Spinal cord (tissue), 10 donors: ENCODE results near the gene SUB1. TPM values are rescaled to one million over a fixed set of nuclear protein-coding genes. Genes with fewer than 3 reads are reported as not detected.
A peak's percentile ranks its signal among the peaks of the same experiment; 100 is the strongest.
"Not testable (repeated sequence)": the region's sequence is repeated elsewhere in the genome, so short reads cannot be mapped to it uniquely, and the experiment has no call there.

Experiments used
- DNase-seq, 6 donors: peaks; one replicate each; pipeline versions ENCODE4 v3.0.0 to v3.0.0-alpha.2; 2013 to 2015; ENCODE audit warnings: low spot score in 6 of 6, low read depth in 4 of 6
- H3K27ac ChIP-seq: one replicate; pipeline ENCODE4 v1.5.1; 2013; ENCODE audit warnings: low read depth, low read length, control low read depth
- H3K27me3 ChIP-seq: one replicate; pipeline ENCODE4 v1.6.1; 2013; ENCODE audit warnings: low read length; ENCODE audit not compliant: control insufficient read depth, insufficient read depth
- H3K36me3 ChIP-seq: one replicate; pipeline ENCODE4 v1.6.1; 2013; ENCODE audit warnings: low read length; ENCODE audit not compliant: control insufficient read depth, insufficient read depth
- H3K4me1 ChIP-seq: one replicate; pipeline ENCODE4 v1.6.1; 2013; ENCODE audit warnings: low read length; ENCODE audit not compliant: control insufficient read depth, insufficient read depth
- H3K4me3 ChIP-seq: one replicate; pipeline ENCODE4 v1.5.1; 2013; ENCODE audit warnings: low read depth, low read length, control low read depth
- H3K9me3 ChIP-seq: one replicate; pipeline ENCODE4 v1.6.1; 2013; ENCODE audit warnings: low read length; ENCODE audit not compliant: control insufficient read depth, insufficient read depth
- WGBS: methylation state at CpG from one replicate; pipeline ENCODE4 v1.1.5; 2013; ENCODE audit warnings: missing lambda C conversion rate; ENCODE audit not compliant: insufficient coverage; 5-methylcytosine and 5-hydroxymethylcytosine counted together
- polyA plus RNA-seq, 2 donors: library from polyadenylated mRNA; unstranded; fragments of 120-200 nt; gene quantifications; one replicate each; pipeline ENCODE4 v1.2.1, GENCODE V29; 2013; ENCODE audit not compliant: insufficient read length in 2 of 2
- total RNA-seq, 2 donors: library from RNA; depleted of rRNA in 1 of 2; stranded (reverse); fragments of 120-200 nt in 1 of 2; fragments of >200 nt in 1 of 2; gene quantifications; one replicate each; pipeline versions ENCODE4 v1.2.3 to v1.2.4, GENCODE V29; 2013 to 2014
- donor health status: healthy.

The SUB1 gene
- total and polyA plus RNA-seq, 4 donors: 257 to 410 (median 339) TPM

DNA sequence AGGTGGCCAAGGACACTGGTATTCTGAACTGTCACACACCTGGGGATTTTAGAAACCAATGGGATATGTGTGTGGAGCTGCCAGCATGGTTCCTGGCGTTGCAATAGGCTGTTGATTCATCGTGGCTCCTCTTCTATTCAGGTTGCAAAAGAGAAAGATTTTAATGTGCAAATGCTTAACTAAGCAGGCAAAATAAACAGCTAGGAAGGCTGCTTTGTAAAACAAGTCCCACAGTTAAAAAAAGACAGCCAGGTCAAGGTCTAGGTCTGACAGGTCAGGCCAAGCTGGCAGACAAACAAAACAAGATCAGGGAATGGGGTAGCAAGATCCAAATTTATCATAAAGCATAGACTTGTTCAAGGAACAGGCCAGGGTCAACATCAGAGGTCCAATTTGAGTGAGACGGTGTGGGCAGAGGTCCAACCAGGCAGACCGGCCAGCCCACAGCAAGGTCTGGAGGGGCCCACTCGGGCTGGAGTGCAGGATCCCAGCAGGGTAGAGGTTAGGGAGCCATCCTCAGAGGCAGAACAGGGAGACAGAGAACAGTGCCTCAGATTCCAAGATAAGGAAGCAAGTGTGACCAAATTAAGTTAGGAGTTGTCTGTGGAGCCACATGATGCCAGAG, 45.6 kb downstream of the SUB1 start:
- WGBS: 71% methylated on average over 5 of the region's 5 CpGs
- no peaks in the 10 kb centered on the region for H3K36me3 ChIP-seq
- H3K9me3 ChIP-seq: no peaks in the 10 kb centered on the region
- no peak overlapping the region for H3K27ac ChIP-seq
- H3K4me3 ChIP-seq: no peak overlapping the region
- DNase-seq: no peak
- no peaks in the 10 kb centered on the region for H3K27me3 ChIP-seq
- H3K4me1 ChIP-seq: no peaks in the 10 kb centered on the region

DNA sequence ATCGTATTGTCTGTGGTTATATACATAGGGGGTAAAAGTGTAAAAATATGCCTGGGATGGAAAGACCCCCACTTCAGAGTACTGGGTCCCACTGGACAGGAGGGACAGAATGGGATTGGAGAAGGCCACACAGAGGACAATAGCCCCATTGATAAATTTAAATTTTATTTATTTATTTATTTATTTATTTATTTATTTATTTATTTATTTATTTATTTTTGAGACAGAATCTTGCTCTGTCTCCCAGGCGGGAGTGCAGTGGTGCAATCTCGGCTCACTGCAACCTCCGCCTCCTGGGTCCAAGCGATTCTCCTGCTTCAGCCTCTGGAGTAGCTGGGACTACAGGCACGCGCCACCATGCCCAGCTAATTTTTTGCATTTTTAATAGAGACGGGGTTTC, 47.7 kb downstream of the SUB1 start:
- not testable (repeated sequence) for H3K9me3 ChIP-seq, H3K27ac ChIP-seq, H3K36me3 ChIP-seq, H3K4me3 ChIP-seq, DNase-seq, H3K27me3 ChIP-seq, H3K4me1 ChIP-seq
- 99% methylated on average over 7 of the region's 8 CpGs for WGBS

DNA sequence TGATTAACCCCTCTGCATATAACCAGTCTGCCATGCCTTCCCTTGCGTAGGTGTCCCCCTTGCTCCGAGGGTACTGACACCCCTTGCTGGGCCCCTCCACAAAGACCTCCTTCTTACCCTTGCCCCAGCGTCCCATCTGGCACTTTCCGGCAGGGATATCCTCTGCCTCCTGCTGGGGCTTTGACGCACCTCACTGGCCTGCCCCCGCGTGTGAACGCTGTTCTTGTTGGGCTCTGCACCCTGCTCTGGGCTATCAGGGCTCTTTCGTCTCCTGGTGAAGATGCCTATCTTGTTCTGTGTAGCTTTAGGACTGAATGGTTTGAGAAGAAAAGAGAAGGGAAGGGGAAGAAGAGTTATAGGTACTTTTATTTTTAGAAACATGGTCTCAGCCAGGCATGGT, 53.0 kb downstream of the SUB1 start:
- Histone ChIP-seq H3K36me3 (no peaks in the 10 kb centered on the region), H3K4me3 (no peak overlapping the region), H3K9me3 (no peaks in the 10 kb centered on the region), H3K27me3 (no peaks in the 10 kb centered on the region), H3K27ac (no peak overlapping the region), H3K4me1 (no peaks in the 10 kb centered on the region)
- WGBS: 76% methylated on average over 9 of the region's 9 CpGs
- no peak for DNase-seq

DNA sequence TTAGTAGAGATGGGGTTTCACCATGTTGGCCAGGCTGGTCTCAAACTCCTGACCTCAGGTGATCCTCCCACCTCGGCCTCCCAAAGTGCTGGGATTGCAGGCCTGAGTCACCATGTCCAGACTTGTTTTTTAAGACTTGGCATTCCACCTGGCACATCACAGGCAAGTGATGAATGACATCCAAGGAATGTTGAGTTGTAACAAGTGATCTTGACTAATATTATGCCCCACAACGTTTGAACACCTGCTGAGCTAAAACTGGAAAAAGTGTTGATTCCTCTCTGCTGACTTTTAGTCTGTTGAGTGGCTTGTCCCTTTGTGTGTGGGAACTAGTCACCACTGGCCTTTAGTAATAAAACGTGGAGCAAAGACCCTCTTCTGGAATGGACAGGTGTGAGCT, 54.6 kb downstream of the SUB1 start:
- DNase-seq: no peak
- 100% methylated on average over 2 of the region's 3 CpGs for WGBS

DNA sequence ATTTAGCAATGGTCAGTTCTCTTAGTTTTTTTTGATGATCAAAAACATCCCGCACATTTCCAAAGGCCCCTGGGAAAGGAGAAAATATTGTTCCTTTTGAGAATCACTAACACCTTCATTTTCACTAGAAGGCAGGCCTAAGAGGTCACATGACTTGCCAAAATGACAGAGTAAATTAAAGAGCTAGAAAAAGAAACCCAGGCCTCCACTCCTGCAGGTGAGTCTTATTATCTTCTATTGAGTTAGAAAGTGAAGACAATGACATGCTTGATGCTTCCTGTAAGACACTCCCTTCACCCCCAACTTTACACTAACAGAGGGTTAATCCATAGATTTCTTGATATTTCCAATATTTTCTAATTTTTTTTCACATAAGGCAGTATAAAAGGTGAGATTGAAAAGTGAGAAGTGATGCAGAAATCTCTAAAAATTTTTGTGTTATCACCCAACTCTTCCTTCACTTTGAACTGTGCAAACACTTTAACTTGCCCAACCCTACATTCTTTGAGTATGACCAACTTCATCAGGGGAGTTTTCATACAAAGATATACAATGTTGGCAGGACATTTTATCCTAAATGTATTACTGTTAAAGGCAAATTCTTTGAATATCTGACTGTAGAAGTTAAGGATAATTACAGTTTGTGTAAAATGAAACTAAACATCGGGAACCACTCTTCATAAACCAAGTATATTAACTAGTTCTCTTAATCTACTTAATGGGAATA, 57.1 kb downstream of the SUB1 start:
- no peak overlapping the region for H3K27ac ChIP-seq
- no peaks in the 10 kb centered on the region for H3K27me3 ChIP-seq
- no peaks in the 10 kb centered on the region for H3K9me3 ChIP-seq
- WGBS: no CpG with 5 or more reads among the region's 2 CpGs
- no peaks in the 10 kb centered on the region for H3K4me1 ChIP-seq
- H3K4me3 ChIP-seq: no peak overlapping the region
- no peaks in the 10 kb centered on the region for H3K36me3 ChIP-seq
- DNase-seq: no peak

More for the DNA sequence above, 54.6 kb downstream of the SUB1 start:
- Histone ChIP-seq H3K27ac (no peak overlapping the region), H3K4me3 (no peak overlapping the region), H3K4me1 (no peaks in the 10 kb centered on the region), H3K9me3 (no peaks in the 10 kb centered on the region), H3K27me3 (no peaks in the 10 kb centered on the region), H3K36me3 (no peaks in the 10 kb centered on the region)

DNA sequence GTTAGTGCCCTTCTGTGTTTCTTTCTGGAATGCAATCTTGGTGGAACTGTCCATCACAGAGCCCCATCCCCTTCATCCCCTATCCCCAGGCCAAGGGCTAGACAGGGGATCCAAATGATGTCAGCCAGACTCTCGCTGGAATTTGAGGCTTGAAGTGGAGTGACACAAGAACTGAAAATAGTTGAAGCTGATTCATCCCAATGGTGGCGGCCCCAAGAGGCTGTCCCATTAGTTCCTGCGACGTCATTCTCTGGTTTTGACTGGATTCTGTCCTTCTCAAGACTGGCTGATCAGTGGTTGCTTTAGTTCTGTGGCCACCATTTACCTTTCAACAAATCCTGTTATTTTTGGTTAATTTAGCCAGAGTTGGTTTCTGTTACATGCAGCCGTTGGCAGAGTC, 59.9 kb downstream of the SUB1 start:
- WGBS: 93% methylated on average over 3 of the region's 5 CpGs

DNA sequence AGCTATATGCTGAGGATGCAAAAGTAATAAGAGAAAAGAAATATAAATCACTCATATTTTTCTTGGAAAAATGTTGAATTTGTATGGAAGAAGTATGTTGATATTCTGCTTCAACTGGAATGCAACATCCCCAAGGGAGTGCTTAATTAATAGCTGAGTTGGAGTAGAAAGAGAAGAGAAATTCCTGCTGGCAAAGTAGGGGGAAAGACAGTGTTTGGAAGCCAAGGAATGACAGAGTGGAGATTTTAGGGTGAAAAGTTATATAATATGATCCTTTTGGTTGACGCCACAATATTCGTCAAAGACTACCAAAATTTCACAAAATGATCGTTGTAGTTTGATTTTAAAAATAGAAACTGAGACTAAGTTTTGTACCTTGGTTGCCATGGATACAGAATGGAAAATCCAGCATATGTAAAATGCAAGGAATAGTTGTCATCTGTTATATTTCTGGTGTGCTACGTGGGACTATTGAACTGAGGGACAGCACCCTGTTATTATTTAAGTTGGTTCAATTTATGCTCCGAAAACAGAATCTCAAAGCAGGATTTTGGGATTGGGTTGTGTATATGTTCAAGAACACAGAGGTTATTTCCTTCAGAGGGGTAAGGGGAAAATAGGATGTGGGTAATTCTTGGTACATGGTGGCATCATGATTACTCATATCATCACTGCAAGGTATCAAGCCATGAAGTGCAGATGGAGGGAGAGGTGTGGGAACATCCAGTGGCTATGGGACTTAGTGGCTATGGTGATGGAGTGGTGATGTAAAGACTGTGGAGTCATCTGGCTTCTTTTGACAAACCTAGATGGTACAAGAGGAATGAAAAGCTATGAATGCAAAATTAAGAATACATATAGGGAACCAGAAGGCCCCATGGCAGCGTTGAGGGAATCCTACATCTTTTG, 61.0 kb downstream of the SUB1 start:
- no peaks in the 10 kb centered on the region for H3K9me3 ChIP-seq
- whole genome bisulfite sequencing: 89% methylated on average over 4 of the region's 6 CpGs
- no peaks in the 10 kb centered on the region for H3K27me3 ChIP-seq
- no peak overlapping the region for H3K27ac ChIP-seq
- H3K36me3 ChIP-seq: no peaks in the 10 kb centered on the region
- H3K4me3 ChIP-seq: no peak overlapping the region
- DNase-seq: peak in 1 of 6 donors; percentile 33
- H3K4me1 ChIP-seq: no peaks in the 10 kb centered on the region

More for the DNA sequence above, 59.9 kb downstream of the SUB1 start:
- no peak overlapping the region for H3K27ac ChIP-seq
- no peaks in the 10 kb centered on the region for H3K9me3 ChIP-seq
- no peak overlapping the region for H3K4me3 ChIP-seq
- no peaks in the 10 kb centered on the region for H3K27me3 ChIP-seq
- no peaks in the 10 kb centered on the region for H3K36me3 ChIP-seq
- no peaks in the 10 kb centered on the region for H3K4me1 ChIP-seq
- DNase-seq: no peak

DNA sequence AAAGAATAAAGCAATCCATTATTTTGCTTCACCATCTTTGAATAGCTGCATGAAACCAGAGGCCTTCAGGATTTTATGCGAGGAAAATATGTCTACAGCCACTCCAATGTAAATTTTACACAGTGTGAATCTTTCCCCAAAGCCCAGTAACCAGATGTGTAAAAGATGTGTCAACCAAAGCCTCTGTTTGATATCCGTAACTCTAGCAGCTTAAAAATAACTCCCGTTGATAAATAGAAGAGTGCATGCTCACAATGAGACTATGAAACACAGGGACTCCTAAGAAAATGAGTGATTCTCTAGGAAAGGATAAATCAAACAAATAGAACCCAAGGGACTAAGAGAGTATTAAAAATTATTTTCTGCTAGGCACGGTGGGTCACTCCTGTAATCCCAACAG, 65.7 kb downstream of the SUB1 start:
- Histone ChIP-seq H3K9me3 (no peaks in the 10 kb centered on the region), H3K4me1 (no peaks in the 10 kb centered on the region), H3K27ac (peak overlapping the region; percentile 15), H3K36me3 (no peaks in the 10 kb centered on the region), H3K4me3 (no peak overlapping the region), H3K27me3 (no peaks in the 10 kb centered on the region)
- DNase-seq: peak in 2 of 6 donors; percentile 21 to 24
- WGBS: 71% methylated on average over 1 of the region's 4 CpGs

DNA sequence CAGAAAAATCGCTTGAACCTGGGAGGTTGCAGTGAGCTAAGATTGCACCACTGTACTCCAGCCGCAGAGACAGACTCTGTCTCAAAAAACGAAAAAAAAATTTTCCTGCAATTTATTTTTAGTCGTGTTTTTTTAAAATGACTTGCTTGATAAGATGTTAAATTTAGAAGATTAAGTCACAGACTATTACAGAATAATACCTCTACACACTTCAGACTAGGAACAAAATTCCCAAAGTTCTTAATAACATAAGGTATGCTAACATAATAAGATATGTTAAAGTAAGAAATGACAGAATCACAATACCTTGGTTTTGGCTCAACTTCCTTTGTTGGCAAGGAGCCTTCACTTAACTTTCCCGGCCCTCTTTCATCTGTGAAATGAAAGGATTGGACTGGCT, 66.3 kb downstream of the SUB1 start:
- Histone ChIP-seq H3K27ac (no peak overlapping the region), H3K4me1 (no peaks in the 10 kb centered on the region), H3K27me3 (no peaks in the 10 kb centered on the region), H3K4me3 (no peak overlapping the region), H3K9me3 (peaks cover 2% of the 10 kb centered on the region), H3K36me3 (no peaks in the 10 kb centered on the region)
- 90% methylated on average over 2 of the region's 5 CpGs for WGBS
- no peak for DNase-seq
